SU-DHL-6 (cell line): Measurements from ENCODE around the gene RAB36.

ENCODE experiments used
- EZH2phosphoT487 ChIP-seq: fragments of 200-600 bp; sonication (generic), shearing (Covaris generic); conservative IDR thresholded peaks from 2 replicates; pipeline ENCODE4 v1.6.1; 2018; ENCODE audit warnings: mild to moderate bottlenecking, antibody characterized with exemption, low read length, moderate library complexity, mixed read lengths
- TF ChIP-seq, protein P1 (sequence below): fragments of 200-600 bp; sonication (generic); IDR thresholded peaks from one replicate; pipeline ENCODE4 v1.5.1; 2017; ENCODE audit warnings: antibody characterized with exemption, mild to moderate bottlenecking, low read length, moderate library complexity; ENCODE audit not compliant: insufficient read depth, poor library complexity, severe bottlenecking

DNA sequence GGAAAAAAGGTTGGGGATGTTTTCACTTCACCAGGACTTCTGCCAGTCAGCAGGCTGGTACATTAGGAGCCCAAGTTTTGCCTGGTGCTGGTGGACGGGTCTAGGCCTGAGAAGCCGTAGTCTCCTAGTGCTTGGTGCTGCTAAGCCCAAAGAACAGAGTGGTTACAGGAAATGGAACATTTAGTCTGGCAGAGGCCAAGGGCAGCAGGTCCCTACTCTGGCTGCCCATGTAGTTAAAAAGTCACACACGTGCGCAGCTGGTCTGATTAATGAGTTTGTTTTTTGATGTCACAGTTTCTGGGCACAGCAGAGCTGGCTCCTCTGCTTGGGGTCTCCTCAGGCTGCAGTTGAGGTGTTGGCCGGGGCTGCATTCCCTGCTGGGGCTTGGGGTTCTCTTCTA lies 55.6 kb downstream of the RAB36 start:
- TF ChIP-seq, protein P1, sequence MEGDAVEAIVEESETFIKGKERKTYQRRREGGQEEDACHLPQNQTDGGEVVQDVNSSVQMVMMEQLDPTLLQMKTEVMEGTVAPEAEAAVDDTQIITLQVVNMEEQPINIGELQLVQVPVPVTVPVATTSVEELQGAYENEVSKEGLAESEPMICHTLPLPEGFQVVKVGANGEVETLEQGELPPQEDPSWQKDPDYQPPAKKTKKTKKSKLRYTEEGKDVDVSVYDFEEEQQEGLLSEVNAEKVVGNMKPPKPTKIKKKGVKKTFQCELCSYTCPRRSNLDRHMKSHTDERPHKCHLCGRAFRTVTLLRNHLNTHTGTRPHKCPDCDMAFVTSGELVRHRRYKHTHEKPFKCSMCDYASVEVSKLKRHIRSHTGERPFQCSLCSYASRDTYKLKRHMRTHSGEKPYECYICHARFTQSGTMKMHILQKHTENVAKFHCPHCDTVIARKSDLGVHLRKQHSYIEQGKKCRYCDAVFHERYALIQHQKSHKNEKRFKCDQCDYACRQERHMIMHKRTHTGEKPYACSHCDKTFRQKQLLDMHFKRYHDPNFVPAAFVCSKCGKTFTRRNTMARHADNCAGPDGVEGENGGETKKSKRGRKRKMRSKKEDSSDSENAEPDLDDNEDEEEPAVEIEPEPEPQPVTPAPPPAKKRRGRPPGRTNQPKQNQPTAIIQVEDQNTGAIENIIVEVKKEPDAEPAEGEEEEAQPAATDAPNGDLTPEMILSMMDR = no peak
- TF ChIP-seq EZH2phosphoT487 = no peak
